Fibroblast of skin of scalp (primary cell): ENCODE measurements around the gene TTI1.

ENCODE experiments used
- DNase-seq: peaks from one replicate; pipeline ENCODE4 v3.0.0-alpha.2; 2013

The TTI1 gene

GRCh38 chr20:38008233-38008944 is 24.9 kb downstream of the TTI1 start:
- DNase-seq = no peak

DNA sequence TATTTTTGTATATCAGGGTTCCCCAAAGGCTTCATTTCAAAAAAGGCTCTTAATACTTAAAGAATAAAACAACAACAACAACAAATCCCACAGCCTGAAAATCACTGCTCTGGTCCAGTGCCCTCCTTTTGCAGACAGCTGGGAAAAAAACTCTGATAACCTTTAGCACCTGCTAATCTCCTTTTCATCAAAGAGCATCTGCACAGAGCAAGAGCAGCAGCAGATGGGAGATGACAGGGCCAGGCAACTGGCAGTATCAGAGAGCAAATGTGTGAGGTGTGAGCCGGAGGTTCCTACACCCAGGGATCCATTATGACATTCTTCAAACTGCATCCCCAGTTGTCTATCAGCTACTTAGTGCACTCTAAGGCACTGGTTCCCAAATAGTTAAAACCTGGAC is 25.7 kb downstream of the TTI1 start:
- DNase-seq = no peak

GRCh38 chr20:38005903-38006302 is 27.4 kb downstream of the TTI1 start:
- DNase-seq = no peak

- no peak for DNase-seq
These were observed 28.8 kb downstream of the TTI1 start for GRCh38 chr20:38004416-38004815.

- DNase-seq = no peak
These were observed 30.8 kb downstream of the TTI1 start for GRCh38 chr20:38002422-38002821.

GRCh38 chr20:38001981-38002380 is 31.3 kb downstream of the TTI1 start:
- DNase-seq = peak; percentile 37

DNA sequence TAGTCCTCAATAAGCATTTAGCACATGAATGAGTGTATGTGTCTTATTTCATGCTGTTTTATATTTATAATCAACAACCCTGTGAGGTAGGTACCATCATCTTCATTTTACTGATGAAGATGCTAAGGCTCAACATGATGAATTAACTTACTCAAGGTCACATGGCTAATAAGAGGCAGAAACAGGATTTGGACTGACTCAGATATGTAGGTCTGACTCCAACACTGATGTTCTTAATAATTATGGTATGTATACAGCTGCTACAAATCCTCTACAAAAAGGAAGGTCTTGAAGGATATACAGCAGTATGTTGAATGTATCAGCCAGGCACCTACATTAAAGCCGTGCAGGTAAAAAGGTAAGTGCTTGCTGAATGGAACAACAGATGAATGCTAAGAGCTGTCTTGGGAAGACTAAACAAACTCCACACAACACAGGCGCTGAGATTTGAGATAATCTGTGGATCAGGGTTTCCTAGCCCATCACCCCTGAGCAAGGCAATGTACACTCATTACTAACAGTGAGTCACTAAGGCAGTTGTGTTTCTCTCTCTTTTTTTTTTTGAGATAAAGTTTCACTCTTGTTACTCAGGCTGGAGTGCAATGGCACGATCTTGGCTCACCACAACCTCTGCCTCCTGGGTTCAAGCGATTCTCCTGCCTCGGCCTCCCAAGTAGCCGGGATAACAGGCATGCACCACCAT is 31.9 kb downstream of the TTI1 start:
- peak; percentile 54 for DNase-seq

DNA sequence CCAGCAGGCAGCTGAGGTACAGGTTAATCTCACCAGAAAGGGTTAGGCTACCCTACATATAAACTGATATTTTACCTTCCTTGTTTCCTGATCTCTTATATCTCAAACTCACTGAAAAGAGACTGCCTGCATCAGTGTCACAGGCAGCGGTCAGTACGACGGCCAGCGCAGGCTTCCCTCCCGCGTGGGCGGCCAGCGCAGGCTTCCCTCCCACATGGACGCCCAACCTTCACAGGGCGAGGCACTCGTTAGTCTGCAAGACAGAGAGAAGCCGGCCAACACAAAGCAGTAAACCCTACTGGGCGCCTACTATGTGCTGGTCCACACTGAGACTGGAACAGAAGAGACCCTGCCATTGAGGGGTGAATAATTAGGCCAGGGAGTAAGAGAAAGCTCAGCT is 33.0 kb downstream of the TTI1 start:
- DNase-seq = no peak

DNA sequence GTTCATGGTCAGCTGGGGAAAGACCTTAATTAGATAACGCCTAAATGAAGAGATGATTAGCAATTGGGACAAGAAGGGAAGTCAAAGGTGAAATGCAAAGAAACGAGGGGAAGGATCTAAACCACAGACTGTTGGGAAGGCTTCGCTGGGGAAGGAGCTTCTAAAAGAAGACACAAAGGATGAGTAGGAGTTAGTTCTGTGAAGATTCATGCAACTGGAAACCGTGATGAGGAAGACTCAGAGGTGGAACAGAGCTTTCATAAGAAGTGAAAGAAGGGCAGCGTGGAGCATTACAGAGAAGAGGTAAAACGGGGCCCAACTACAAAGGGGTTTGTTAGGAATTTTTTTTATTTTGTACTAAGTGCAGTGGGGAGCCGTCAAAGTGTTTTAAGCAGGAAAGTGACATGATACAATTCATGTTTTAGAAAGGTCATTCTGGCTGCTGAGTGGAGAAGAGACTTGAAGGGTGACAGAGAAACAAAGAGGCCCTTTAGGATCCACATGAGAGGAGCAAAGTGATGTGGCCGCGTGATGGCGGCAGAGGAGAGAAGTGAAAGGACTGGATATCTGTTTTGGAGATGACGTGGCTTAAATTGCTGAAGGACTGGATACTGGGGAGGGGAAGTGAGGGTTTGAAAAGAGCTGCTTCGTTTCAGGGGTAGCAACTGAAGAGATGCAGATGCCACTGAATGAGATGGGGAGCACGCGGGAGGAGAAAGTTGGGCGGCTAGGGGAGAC is 33.6 kb downstream of the TTI1 start:
- DNase-seq = no peak

GRCh38 chr20:37997516-37997915 is 35.7 kb downstream of the TTI1 start:
- no peak for DNase-seq

DNA sequence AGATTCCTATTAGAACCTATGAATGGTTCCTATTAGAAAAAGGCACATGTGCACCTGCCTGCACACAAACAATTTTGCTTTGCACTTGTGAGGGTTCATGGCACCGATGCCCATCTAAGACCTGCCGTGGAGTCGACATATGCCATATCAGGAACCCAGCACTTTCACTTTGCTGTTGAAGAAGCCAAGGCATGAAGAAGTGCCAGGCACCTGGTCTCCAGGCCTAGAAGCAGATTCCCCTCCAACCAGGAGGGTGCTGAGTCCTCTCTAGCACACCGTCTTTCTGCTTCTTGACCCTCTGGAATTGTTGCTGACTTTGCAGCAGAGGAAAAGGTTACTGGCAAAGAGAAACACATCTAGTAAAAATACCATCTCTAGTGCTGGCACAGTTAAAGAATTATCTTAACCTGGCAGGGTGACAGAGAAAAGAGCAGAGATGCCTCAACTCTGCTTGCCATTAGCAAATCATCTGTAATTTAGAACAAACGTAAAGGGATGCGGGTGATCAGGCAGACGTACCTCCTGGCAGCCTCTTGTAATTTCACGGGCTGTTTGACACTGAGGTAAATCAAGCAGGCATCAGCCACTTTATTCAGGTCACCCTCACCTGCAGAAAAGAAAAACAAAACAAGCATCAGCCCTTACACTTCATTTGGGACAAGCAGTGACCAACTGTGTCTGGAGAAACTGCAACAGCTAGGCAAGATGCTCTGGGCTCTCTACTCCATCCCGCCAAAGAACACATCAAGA is 37.2 kb downstream of the TTI1 start:
- DNase-seq = no peak

GRCh38 chr20:37994512-37994911 is 38.7 kb downstream of the TTI1 start:
- no peak for DNase-seq

DNA sequence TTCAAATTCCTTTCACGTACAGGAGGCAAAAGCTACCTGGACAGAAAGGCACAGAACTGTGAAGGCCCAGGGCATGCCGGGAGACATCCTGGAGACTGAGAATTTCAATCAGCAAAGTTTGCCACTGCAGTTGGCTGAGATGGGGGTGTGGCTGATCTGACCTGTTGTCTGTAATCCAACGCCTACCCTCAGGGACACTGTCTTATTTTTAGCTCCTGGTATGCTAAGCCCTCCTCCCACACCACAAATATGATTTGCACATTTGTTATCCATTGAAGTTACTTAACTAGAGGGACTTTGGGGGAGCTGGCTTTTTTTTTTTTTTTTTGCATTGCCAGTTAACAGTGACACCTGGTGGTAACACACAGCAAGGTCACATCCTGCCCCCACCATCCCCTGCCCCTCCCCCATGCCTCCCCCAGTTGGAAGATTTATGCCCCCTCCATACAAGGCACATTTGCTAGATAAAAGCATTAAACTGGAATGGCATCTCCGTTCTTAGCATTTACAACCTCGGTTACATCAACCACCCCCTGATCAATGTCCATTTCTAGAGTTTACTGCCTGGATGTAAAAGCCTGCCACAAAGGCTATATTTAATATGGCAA is 40.4 kb downstream of the TTI1 start:
- DNase-seq = peak; percentile 89

DNA sequence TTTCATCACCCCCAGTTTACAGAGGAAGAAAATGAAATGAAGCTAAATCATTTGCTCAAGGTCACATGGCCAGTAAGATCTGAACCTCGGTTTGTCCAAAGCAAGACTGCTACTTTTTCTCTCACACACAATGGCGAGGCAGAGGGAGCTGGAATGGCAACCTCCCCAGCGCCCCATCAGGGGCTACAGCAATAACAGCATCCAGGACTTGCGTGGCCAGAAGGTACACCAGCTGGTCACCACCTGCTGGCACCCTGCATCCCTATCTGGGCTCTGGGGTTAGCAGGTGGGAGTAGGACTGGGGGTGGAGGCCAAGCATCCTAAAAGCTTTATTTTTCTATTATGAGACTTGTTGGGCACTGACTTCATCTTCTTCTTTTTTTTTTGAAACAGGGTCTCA is 41.3 kb downstream of the TTI1 start:
- DNase-seq = no peak

- no peak for DNase-seq
These were observed 41.9 kb downstream of the TTI1 start for GRCh38 chr20:37991157-37991866.

DNA sequence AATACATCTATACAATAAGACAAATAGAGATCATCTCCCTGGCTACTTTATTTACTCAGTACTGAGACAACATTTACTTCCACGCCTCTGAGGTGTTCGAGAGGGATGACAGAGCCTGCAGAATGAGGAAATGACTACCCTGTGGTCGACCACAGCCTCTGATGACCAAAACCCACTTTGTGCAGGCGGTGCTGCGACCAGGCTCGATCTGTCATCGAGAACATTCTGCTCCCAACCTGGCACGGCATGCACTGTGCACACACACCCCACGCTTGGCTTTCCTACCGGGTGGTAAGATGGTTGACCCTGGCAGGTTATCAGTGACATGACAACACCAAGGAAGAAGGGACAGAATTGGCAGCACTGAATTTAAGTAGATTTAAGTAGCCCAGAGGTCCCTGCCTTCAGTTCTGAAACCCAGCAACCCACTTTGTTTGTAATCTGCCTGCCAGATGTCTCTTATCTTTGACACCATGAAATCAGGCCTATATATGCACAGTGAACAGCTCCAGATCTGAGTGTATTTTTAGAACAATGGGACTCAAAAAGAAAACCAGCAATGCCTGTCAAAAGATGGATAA is 42.6 kb downstream of the TTI1 start:
- DNase-seq = peak; percentile 47

DNA sequence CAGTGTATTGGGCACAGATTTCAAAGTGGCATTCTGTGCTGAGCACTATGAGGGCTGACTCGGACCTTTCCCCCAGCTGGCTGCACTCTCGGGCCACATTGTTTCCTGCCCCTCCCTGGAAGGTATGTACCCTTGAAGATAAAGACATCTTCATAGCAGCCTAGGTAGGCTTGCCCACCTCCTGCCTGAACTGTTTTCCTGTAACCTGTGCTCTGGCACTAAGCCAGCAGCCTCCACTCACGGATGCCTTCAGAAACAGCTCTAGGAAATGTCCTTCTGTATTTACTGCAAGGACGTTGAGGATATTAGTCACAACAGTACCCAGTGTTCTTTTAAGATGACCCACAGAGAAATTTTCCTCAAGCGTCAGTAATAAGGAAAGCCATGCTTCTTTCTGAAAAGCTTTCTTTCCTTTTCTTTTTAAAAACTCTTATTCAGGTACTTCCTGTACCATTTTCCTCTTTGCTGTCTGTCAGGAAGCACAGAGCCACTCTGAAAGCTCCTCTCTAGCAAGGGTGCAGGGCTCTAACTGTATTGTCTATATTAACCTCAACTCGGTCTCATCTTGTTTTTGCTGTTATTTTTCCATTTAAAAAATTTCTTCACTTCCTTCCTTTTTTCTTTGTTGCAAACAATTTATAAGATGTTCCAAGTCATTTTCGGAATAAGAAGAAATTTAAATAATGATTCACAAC is 43.5 kb downstream of the TTI1 start:
- DNase-seq = no peak

- DNase-seq = no peak
These were observed 44.8 kb downstream of the TTI1 start for GRCh38 chr20:37988306-37988954.

GRCh38 chr20:37987602-37988290 is 45.5 kb downstream of the TTI1 start:
- no peak for DNase-seq
